Thyroid gland (tissue), 4 donors: ENCODE measurements around the gene NUP214.

ENCODE experiments used
- CTCF ChIP-seq, 6 experiments: fragments of 200-600 bp in 3 of 6; fragments of 450-650 bp in 3 of 6; sonication (generic) in 3 of 6; IDR thresholded peaks; one replicate each; pipeline ENCODE4 v1.5.1; 2016 to 2019; ENCODE audit warnings: antibody characterized with exemption in 6 of 6, mild to moderate bottlenecking in 2 of 6, inconsistent platforms in 1 of 6, moderate library complexity in 1 of 6
- POLR2A ChIP-seq, 2 donors: fragments of 450-650 bp; IDR thresholded peaks; one replicate each; pipeline ENCODE4 v1.6.1; 2017; ENCODE audit warnings: antibody characterized with exemption in 2 of 2, mild to moderate bottlenecking in 2 of 2, moderate library complexity in 1 of 2

GRCh38 chr9:131240047-131240921 is 114.9 kb downstream of the NUP214 start:
- TF ChIP-seq CTCF (IDR thresholded peaks at IDR 0.05) (no peak), POLR2A (IDR thresholded peaks at IDR 0.05) (no peak)
